ENCODE measurements around the gene GPATCH2L. TPM values are rescaled to one million over a fixed set of nuclear protein-coding genes. Genes with fewer than 3 reads are reported as not detected.

The GPATCH2L gene
- total and polyA plus RNA-seq, 8 donors = 38.9 to 50.5 (median 42.8) TPM

- intact Hi-C loops (cut with DNase I) = no loop called here
- no peak for TF ChIP-seq CTCF (IDR thresholded peaks at IDR 0.05)
- no peaks in the 10 kb centered on the region for H3K36me3 ChIP-seq
- no peaks in the 10 kb centered on the region for H3K4me1 ChIP-seq
- no peaks in the 10 kb centered on the region for H3K9me3 ChIP-seq
- no peak overlapping the region for H3K27ac ChIP-seq
- no peak overlapping the region for H3K4me3 ChIP-seq
- ATAC-seq (no peak), DNase-seq (no peak)
- H3K27me3 ChIP-seq = peaks cover 0 to 34% of the 10 kb centered on the region in 2 donors
Measured at GRCh38 chr14:76112889-76113624, 38.7 kb upstream of the GPATCH2L start.

- H3K9me3 ChIP-seq = no peaks in the 10 kb centered on the region
- no peak for TF ChIP-seq CTCF (IDR thresholded peaks at IDR 0.05)
- ATAC-seq (no peak), DNase-seq (no peak)
- peaks cover 0 to 34% of the 10 kb centered on the region in 2 donors for H3K27me3 ChIP-seq
- no peaks in the 10 kb centered on the region for H3K36me3 ChIP-seq
- intact Hi-C loops (cut with DNase I) = no loop called here
- H3K4me3 ChIP-seq = no peak overlapping the region
- H3K4me1 ChIP-seq = no peaks in the 10 kb centered on the region
- H3K27ac ChIP-seq = no peak overlapping the region
Measured at GRCh38 chr14:76113691-76114090, 38.0 kb upstream of the GPATCH2L start.

- TF ChIP-seq CTCF (IDR thresholded peaks at IDR 0.05) = no peak
- no peak for DNase-seq
- Histone ChIP-seq H3K4me3 (no peak overlapping the region), H3K27me3 (peaks cover 0 to 34% of the 10 kb centered on the region in 2 donors), H3K9me3 (no peaks in the 10 kb centered on the region), H3K36me3 (no peaks in the 10 kb centered on the region), H3K27ac (no peak overlapping the region), H3K4me1 (no peaks in the 10 kb centered on the region)
- no peak for ATAC-seq
- intact Hi-C loops (cut with DNase I) = no loop called here
Measured at GRCh38 chr14:76115010-76115422, 36.7 kb upstream of the GPATCH2L start.

- no peak for TF ChIP-seq CTCF (IDR thresholded peaks at IDR 0.05)
- no peak overlapping the region for H3K4me3 ChIP-seq
- H3K27me3 ChIP-seq = peaks cover 0 to 21% of the 10 kb centered on the region in 2 donors
- no peak overlapping the region for H3K27ac ChIP-seq
- no peaks in the 10 kb centered on the region for H3K36me3 ChIP-seq
- ATAC-seq (no peak), DNase-seq (no peak)
- no peaks in the 10 kb centered on the region for H3K4me1 ChIP-seq
- intact Hi-C loops (cut with DNase I) = no loop called here
- H3K9me3 ChIP-seq = no peaks in the 10 kb centered on the region
Measured at GRCh38 chr14:76117789-76118484, 33.8 kb upstream of the GPATCH2L start.

- Histone ChIP-seq H3K27me3 (peaks cover 0 to 14% of the 10 kb centered on the region in 2 donors), H3K27ac (no peak overlapping the region), H3K4me1 (no peaks in the 10 kb centered on the region), H3K36me3 (no peaks in the 10 kb centered on the region), H3K9me3 (no peaks in the 10 kb centered on the region), H3K4me3 (no peak overlapping the region)
- intact Hi-C loops (cut with DNase I) = no loop called here
- DNase-seq = no peak
- no peak for TF ChIP-seq CTCF (IDR thresholded peaks at IDR 0.05)
- no peak for ATAC-seq
Measured at GRCh38 chr14:76118594-76118993, 33.1 kb upstream of the GPATCH2L start.
